B cell (primary cell): ENCODE measurements around the gene DGKZ. TPM values are rescaled to one million over a fixed set of nuclear protein-coding genes. Genes with fewer than 3 reads are reported as not detected.

Experiments
- ATAC-seq: fragments of 200-7000 bp; cut with Tn5 transposase; one replicate; pipeline ENCODE4 v1.10.0; 2021; ENCODE audit warnings: low read depth, mild to moderate bottlenecking, moderate number of reproducible peaks, moderate library complexity
- CTCF ChIA-PET: fragments of 350-600 bp; sonication (Branson Sonifier 250); formaldehyde crosslinking; loops from one replicate; lab custom pipeline; 2021; ENCODE audit warnings: antibody characterized with exemption, inconsistent platforms; lab: Charles Lee
- POLR2A ChIA-PET: fragments of 350-600 bp; sonication (Branson Sonifier 250); formaldehyde crosslinking; loops from one replicate; lab custom pipeline; 2021; ENCODE audit warnings: antibody characterized with exemption; lab: Charles Lee
- DNase-seq: peaks from one replicate; pipeline ENCODE4 v3.0.0; 2013
- H2AFZ ChIP-seq: 2 replicates; pipeline ENCODE4 v1.6.1; 2012; ENCODE audit warnings: mild to moderate bottlenecking, low read depth, low read length; ENCODE audit not compliant: insufficient read depth, poor library complexity, severe bottlenecking
- H3K27ac ChIP-seq, 2 donors: 1 replicate in 1 of 2; 2 replicates in 1 of 2; pipeline ENCODE4 v1.5.1; 2012 to 2013; ENCODE audit warnings: low read length in 2 of 2, mild to moderate bottlenecking in 2 of 2, moderate library complexity in 1 of 2
- H3K27me3 ChIP-seq, 4 experiments: fragments of 200-600 bp in 1 of 4; sonication (generic) in 1 of 4; replicated peaks in 1 of 4; 1 replicate in 2 of 4; 2 replicates in 2 of 4; pipeline versions ENCODE4 v1.6.1 to v1.7.0; 2013 to 2016; ENCODE audit warnings: low read length in 3 of 4, mild to moderate bottlenecking in 2 of 4, mixed read lengths in 1 of 4, moderate library complexity in 1 of 4; ENCODE audit not compliant: insufficient read depth in 4 of 4, control insufficient read depth in 3 of 4; ENCODE audit errors: control extremely low read depth in 1 of 4
- H3K36me3 ChIP-seq, 2 experiments: replicated peaks in 1 of 2; 1 replicate in 1 of 2; 2 replicates in 1 of 2; pipeline versions ENCODE4 v1.6.1 to v1.7.1; 2013; ENCODE audit warnings: low read length in 1 of 2; ENCODE audit not compliant: insufficient read depth in 2 of 2, control insufficient read depth in 1 of 2; ENCODE audit errors: control extremely low read depth in 1 of 2, extremely low read depth in 1 of 2
- H3K4me1 ChIP-seq, 2 donors: fragments of 200-600 bp in 1 of 2; sonication (generic) in 1 of 2; 1 replicate in 1 of 2; 2 replicates in 1 of 2; pipeline versions ENCODE4 v1.5.1 to v1.6.1; 2013 to 2017; ENCODE audit warnings: low read length in 2 of 2; ENCODE audit not compliant: control insufficient read depth in 2 of 2, insufficient read depth in 2 of 2
- H3K4me2 ChIP-seq: replicated peaks from 2 replicates; pipeline ENCODE3; 2012; ENCODE audit warnings: mild to moderate bottlenecking, low read depth, low read length; ENCODE audit not compliant: poor library complexity, severe bottlenecking
- H3K4me3 ChIP-seq, 5 experiments: fragments of 200-600 bp in 1 of 5; sonication (generic) in 1 of 5; 1 replicate in 3 of 5; 2 replicates in 2 of 5; pipeline versions ENCODE4 v1.5.1 to v1.7.0; 2011 to 2016; ENCODE audit warnings: low read length in 4 of 5, mild to moderate bottlenecking in 4 of 5, low read depth in 2 of 5, control low read depth in 1 of 5, moderate library complexity in 1 of 5; ENCODE audit not compliant: insufficient read depth in 1 of 5; ENCODE audit errors: control extremely low read depth in 1 of 5, extremely low read depth in 1 of 5
- H3K79me2 ChIP-seq: fragments of 200-600 bp; sonication (generic); one replicate; pipeline ENCODE4 v1.6.0; 2016; ENCODE audit warnings: low read length; ENCODE audit not compliant: control insufficient read depth, insufficient read depth
- H3K9ac ChIP-seq: fragments of 200-600 bp; sonication (generic); 2 replicates; pipeline ENCODE4 v1.6.1; 2017; ENCODE audit warnings: mild to moderate bottlenecking, low read length, moderate library complexity
- H3K9me3 ChIP-seq, 3 donors: one replicate each; pipeline versions ENCODE4 v1.6.1 to v1.7.1; 2013; ENCODE audit warnings: low read length in 2 of 3; ENCODE audit not compliant: control insufficient read depth in 2 of 3, insufficient read depth in 1 of 3; ENCODE audit errors: control extremely low read depth in 1 of 3
- H4K20me1 ChIP-seq: 2 replicates; pipeline ENCODE4 v1.6.0; 2012; ENCODE audit warnings: mild to moderate bottlenecking, low read length; ENCODE audit not compliant: insufficient read depth, control insufficient read depth, poor library complexity, severe bottlenecking
- H3K27ac Mint-ChIP-seq: one replicate; pipeline ENCODE4 v1.8.0; 2021; ENCODE audit warnings: mixed read lengths
- H3K27me3 Mint-ChIP-seq: one replicate; pipeline ENCODE4 v1.8.0; 2021; ENCODE audit warnings: mixed read lengths
- H3K4me1 Mint-ChIP-seq: one replicate; pipeline ENCODE4 v1.8.0; 2021; ENCODE audit warnings: mixed read lengths
- H3K4me3 Mint-ChIP-seq: one replicate; pipeline ENCODE4 v1.8.0; 2021; ENCODE audit warnings: mixed read lengths
- H3K9me3 Mint-ChIP-seq: one replicate; pipeline ENCODE4 v1.8.0; 2022; ENCODE audit warnings: mixed read lengths; ENCODE audit not compliant: insufficient read depth
- EZH2 ChIP-seq: IDR thresholded peaks from 2 replicates; pipeline ENCODE4 v1.6.1; 2012; ENCODE audit warnings: borderline replicate concordance, low read depth, mild to moderate bottlenecking, moderate library complexity, low read length; ENCODE audit not compliant: insufficient read depth, poor library complexity, severe bottlenecking
- WGBS: methylation state at CpG from one replicate; pipeline ENCODE4 v1.1.5; 2013; ENCODE audit warnings: missing lambda C conversion rate; ENCODE audit not compliant: insufficient coverage; 5-methylcytosine and 5-hydroxymethylcytosine counted together
- intact Hi-C: fragments of 100-400 bp; cut with micrococcal nuclease; formaldehyde crosslinking; loops from one replicate; pipeline ENCODE4 v1.10.0; 2022
- polyA plus RNA-seq: library from polyadenylated mRNA; depleted of rRNA; stranded (reverse); fragments of >200 nt; gene quantifications from 2 replicates; pipeline ENCODE4 v1.2.3, GENCODE V29; 2012
- total RNA-seq, 2 donors: library from RNA; stranded (reverse); fragments of 120-200 nt in 1 of 2; gene quantifications; 1 replicate in 1 of 2; 2 replicates in 1 of 2; pipeline versions ENCODE4 v1.2.3 to v1.2.4, GENCODE V29; 2013 to 2022
- TF ChIP-seq, protein P1 (sequence below): fragments of 200-600 bp; IDR thresholded peaks from one replicate; pipeline ENCODE4 v1.8.0; 2022; ENCODE audit warnings: antibody characterized with exemption, mild to moderate bottlenecking

The DGKZ gene
- total and polyA plus RNA-seq, 2 donors (not counting 1 experiment from before 2014, with no cell fraction given), result 56.6 to 79.5 TPM

DNA sequence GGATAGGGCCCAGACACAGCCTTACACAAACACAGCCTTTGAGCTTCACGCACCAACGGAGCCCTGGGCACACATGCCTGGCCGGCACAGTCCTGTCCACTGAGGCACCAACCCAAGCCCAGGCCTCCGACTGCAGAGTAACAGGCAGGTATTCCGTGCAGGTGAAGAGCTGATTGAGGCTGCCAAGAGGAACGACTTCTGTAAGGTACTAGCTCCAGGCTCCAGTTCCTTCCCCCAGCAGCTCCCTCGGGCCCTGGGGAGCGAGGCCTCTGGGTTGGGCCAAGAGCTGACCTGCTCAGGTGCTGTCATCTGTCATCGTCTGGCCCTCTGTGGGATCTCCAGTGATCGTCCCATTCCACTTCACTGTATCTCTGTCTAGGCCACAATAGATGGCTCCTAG, 31.0 kb downstream of the DGKZ start:
- no peak for TF ChIP-seq EZH2
- TF ChIP-seq, protein P1, sequence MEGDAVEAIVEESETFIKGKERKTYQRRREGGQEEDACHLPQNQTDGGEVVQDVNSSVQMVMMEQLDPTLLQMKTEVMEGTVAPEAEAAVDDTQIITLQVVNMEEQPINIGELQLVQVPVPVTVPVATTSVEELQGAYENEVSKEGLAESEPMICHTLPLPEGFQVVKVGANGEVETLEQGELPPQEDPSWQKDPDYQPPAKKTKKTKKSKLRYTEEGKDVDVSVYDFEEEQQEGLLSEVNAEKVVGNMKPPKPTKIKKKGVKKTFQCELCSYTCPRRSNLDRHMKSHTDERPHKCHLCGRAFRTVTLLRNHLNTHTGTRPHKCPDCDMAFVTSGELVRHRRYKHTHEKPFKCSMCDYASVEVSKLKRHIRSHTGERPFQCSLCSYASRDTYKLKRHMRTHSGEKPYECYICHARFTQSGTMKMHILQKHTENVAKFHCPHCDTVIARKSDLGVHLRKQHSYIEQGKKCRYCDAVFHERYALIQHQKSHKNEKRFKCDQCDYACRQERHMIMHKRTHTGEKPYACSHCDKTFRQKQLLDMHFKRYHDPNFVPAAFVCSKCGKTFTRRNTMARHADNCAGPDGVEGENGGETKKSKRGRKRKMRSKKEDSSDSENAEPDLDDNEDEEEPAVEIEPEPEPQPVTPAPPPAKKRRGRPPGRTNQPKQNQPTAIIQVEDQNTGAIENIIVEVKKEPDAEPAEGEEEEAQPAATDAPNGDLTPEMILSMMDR, result no peak
- H3K9ac ChIP-seq, result no peak overlapping the region
- DNase-seq, result no peak
- peaks cover 0 to 16% (median 12%) of the 10 kb centered on the region in 4 experiments for H3K27me3 ChIP-seq
- peaks cover 0 to 23% of the 10 kb centered on the region in 2 experiments for H3K36me3 ChIP-seq
- peaks cover 14 to 15% of the 10 kb centered on the region in 2 donors for H3K4me1 ChIP-seq
- no peaks in the 10 kb centered on the region for H3K9me3 Mint-ChIP-seq
- peaks cover 7% of the 10 kb centered on the region for H3K27me3 Mint-ChIP-seq
- H3K79me2 ChIP-seq, result no peaks in the 10 kb centered on the region
- peaks cover 0 to 9% (median 0%) of the 10 kb centered on the region in 3 donors for H3K9me3 ChIP-seq
- no peak overlapping the region for H3K4me2 ChIP-seq
- H2AFZ ChIP-seq, result no peak overlapping the region
- no peak overlapping the region for H3K27ac ChIP-seq
- H3K4me3 Mint-ChIP-seq, result no peak overlapping the region
- H4K20me1 ChIP-seq, result no peaks in the 10 kb centered on the region
- 93% methylated on average over 10 of the region's 10 CpGs for WGBS
- no peak overlapping the region for H3K27ac Mint-ChIP-seq
- no peak overlapping the region for H3K4me3 ChIP-seq
- H3K4me1 Mint-ChIP-seq, result peaks cover 12% of the 10 kb centered on the region
- ChIA-PET CTCF (interaction anchor here (0.6 to 1.6 kb wide), 4 partner anchors 10 to 33 kb away, joined by 3 to 7 read pairs (median 5); no protein-coding TSS in a partner anchor), POLR2A (interaction anchor here (0.6 kb wide), 1 partner anchor 12 kb away, joined by 5 read pairs; no protein-coding TSS in a partner anchor)
- intact Hi-C loops, result no loop called here
- ATAC-seq, result no peak

DNA sequence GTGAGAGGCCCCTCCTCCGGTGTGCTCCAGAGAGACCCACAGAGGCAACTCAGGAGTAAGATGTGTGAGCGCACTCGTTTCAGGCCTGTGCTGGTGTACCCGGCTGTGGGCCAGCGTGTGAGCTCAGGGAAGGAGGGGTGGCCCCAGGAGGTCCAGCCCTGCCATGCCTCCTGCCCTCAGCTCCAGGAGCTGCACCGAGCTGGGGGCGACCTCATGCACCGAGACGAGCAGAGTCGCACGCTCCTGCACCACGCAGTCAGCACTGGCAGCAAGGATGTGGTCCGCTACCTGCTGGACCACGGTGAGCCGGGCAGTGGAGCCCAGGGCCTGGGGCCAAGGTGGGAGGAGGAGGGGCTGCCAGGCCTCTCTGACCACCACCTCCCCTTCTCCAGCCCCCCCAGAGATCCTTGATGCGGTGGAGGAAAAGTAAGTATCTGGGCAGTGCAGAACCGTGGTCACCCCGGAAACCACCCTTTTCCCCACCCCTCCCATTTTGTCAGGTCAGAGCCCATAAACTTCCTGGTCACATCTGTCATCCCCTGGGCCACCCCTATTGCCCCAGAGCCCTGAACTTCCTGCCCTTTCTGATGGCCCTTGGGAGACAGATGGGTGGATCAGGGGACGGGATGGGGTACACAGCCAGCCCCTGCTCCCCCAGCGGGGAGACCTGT, 31.7 kb downstream of the DGKZ start:
- peaks cover 0 to 19% of the 10 kb centered on the region in 2 experiments for H3K36me3 ChIP-seq
- no peaks in the 10 kb centered on the region for H4K20me1 ChIP-seq
- Mint-ChIP-seq H3K9me3 (no peaks in the 10 kb centered on the region), H3K27me3 (peaks cover 13% of the 10 kb centered on the region), H3K27ac (peak overlapping the region; percentile 32), H3K4me3 (peak overlapping the region; percentile 67), H3K4me1 (peaks cover 12% of the 10 kb centered on the region)
- 88% methylated on average over 18 of the region's 20 CpGs for WGBS
- DNase-seq (peak; percentile 32), ATAC-seq (no peak)
- H3K4me2 ChIP-seq, result no peak overlapping the region
- intact Hi-C loops, result no loop called here
- no peak overlapping the region for H3K9ac ChIP-seq
- ChIA-PET CTCF (interaction anchor here (0.6 to 1.6 kb wide), 4 partner anchors 10 to 33 kb away, joined by 3 to 7 read pairs (median 5); no protein-coding TSS in a partner anchor), POLR2A (interaction anchor here (0.6 kb wide), 1 partner anchor 12 kb away, joined by 5 read pairs; no protein-coding TSS in a partner anchor)
- H2AFZ ChIP-seq, result no peak overlapping the region
- peaks cover 14 to 15% of the 10 kb centered on the region in 2 donors for H3K4me1 ChIP-seq
- peaks cover 0 to 9% (median 0%) of the 10 kb centered on the region in 3 donors for H3K9me3 ChIP-seq
- H3K4me3 ChIP-seq, result no peak overlapping the region
- H3K27ac ChIP-seq, result no peak overlapping the region
- H3K27me3 ChIP-seq, result peaks cover 0 to 23% (median 15%) of the 10 kb centered on the region in 4 experiments
- no peak for TF ChIP-seq EZH2
- TF ChIP-seq, protein P1, result no peak
- H3K79me2 ChIP-seq, result no peaks in the 10 kb centered on the region
